Measurements from ENCODE around the gene PTEN. TPM values are rescaled to one million over a fixed set of nuclear protein-coding genes. Genes with fewer than 3 reads are reported as not detected.

The PTEN gene
- total RNA-seq, 4 donors from 2014 or later, result 69.1 to 141 (median 91.8) TPM

- Histone ChIP-seq H3K27me3 (no peaks in the 10 kb centered on the region), H3K36me3 (peaks cover 49% of the 10 kb centered on the region), H3K27ac (peak overlapping the region; percentile 2), H3K9me3 (no peaks in the 10 kb centered on the region), H3K4me1 (peaks cover 6% of the 10 kb centered on the region), H3K4me3 (no peak overlapping the region)
- TF ChIP-seq EP300 (IDR thresholded peaks at IDR 0.05) (no peak), POLR2AphosphoS5 (IDR thresholded peaks at IDR 0.05) (no peak), POLR2A (IDR thresholded peaks at IDR 0.05) (no peak)
- TF ChIP-seq, protein P1, sequence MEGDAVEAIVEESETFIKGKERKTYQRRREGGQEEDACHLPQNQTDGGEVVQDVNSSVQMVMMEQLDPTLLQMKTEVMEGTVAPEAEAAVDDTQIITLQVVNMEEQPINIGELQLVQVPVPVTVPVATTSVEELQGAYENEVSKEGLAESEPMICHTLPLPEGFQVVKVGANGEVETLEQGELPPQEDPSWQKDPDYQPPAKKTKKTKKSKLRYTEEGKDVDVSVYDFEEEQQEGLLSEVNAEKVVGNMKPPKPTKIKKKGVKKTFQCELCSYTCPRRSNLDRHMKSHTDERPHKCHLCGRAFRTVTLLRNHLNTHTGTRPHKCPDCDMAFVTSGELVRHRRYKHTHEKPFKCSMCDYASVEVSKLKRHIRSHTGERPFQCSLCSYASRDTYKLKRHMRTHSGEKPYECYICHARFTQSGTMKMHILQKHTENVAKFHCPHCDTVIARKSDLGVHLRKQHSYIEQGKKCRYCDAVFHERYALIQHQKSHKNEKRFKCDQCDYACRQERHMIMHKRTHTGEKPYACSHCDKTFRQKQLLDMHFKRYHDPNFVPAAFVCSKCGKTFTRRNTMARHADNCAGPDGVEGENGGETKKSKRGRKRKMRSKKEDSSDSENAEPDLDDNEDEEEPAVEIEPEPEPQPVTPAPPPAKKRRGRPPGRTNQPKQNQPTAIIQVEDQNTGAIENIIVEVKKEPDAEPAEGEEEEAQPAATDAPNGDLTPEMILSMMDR (IDR thresholded peaks at IDR 0.05), result no peak
- 34% methylated on average over 2 of the region's 2 CpGs for WGBS
- no peak for DNase-seq (ENCODE audit: low spot score in 2 of 2)
Measured at GRCh38 chr10:87961314-87961713, 97.9 kb downstream of the PTEN start.

DNA sequence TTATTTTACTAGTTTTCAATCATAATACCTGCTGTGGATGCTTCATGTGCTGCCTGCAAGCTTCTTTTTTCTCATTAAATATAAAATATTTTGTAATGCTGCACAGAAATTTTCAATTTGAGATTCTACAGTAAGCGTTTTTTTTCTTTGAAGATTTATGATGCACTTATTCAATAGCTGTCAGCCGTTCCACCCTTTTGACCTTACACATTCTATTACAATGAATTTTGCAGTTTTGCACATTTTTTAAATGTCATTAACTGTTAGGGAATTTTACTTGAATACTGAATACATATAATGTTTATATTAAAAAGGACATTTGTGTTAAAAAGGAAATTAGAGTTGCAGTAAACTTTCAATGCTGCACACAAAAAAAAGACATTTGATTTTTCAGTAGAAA lies 103.0 kb downstream of the PTEN start:
- Histone ChIP-seq H3K4me1 (no peaks in the 10 kb centered on the region), H3K36me3 (peaks cover 25% of the 10 kb centered on the region), H3K27ac (no peak overlapping the region), H3K4me3 (no peak overlapping the region), H3K9me3 (no peaks in the 10 kb centered on the region), H3K27me3 (no peaks in the 10 kb centered on the region)
- 57% methylated on average over 2 of the region's 2 CpGs for WGBS
- DNase-seq (ENCODE audit: low spot score in 2 of 2), result no peak
- TF ChIP-seq, protein P1 (IDR thresholded peaks at IDR 0.05), result no peak
- TF ChIP-seq EP300 (IDR thresholded peaks at IDR 0.05), result no peak
- TF ChIP-seq POLR2A (IDR thresholded peaks at IDR 0.05), result no peak

- TF ChIP-seq POLR2A (IDR thresholded peaks at IDR 0.05), result no peak
- TF ChIP-seq POLR2AphosphoS5 (IDR thresholded peaks at IDR 0.05), result no peak
- TF ChIP-seq, protein P1 (IDR thresholded peaks at IDR 0.05), result no peak
- no peak for TF ChIP-seq EP300 (IDR thresholded peaks at IDR 0.05)
- H3K9me3 ChIP-seq, result no peaks in the 10 kb centered on the region
- no peaks in the 10 kb centered on the region for H3K36me3 ChIP-seq
- H3K27ac ChIP-seq, result no peak overlapping the region
- H3K4me1 ChIP-seq, result no peaks in the 10 kb centered on the region
- no peak overlapping the region for H3K4me3 ChIP-seq
- no peaks in the 10 kb centered on the region for H3K27me3 ChIP-seq
- no peak for DNase-seq (ENCODE audit: low spot score in 2 of 2)
Measured at GRCh38 chr10:87973635-87974034, 110.2 kb downstream of the PTEN start.

- no peak for TF ChIP-seq POLR2A (IDR thresholded peaks at IDR 0.05)
- TF ChIP-seq EP300 (IDR thresholded peaks at IDR 0.05), result no peak
- no peak for TF ChIP-seq POLR2AphosphoS5 (IDR thresholded peaks at IDR 0.05)
- TF ChIP-seq, protein P1 (IDR thresholded peaks at IDR 0.05), result no peak
- WGBS, result 86% methylated on average over 3 of the region's 3 CpGs
- H3K9me3 ChIP-seq, result no peaks in the 10 kb centered on the region
- DNase-seq (ENCODE audit: low spot score in 2 of 2), result no peak
- no peaks in the 10 kb centered on the region for H3K36me3 ChIP-seq
- no peaks in the 10 kb centered on the region for H3K4me1 ChIP-seq
- H3K27me3 ChIP-seq, result no peaks in the 10 kb centered on the region
- no peak overlapping the region for H3K4me3 ChIP-seq
- H3K27ac ChIP-seq, result no peak overlapping the region
Measured at GRCh38 chr10:87974130-87974529, 110.7 kb downstream of the PTEN start.

GRCh38 chr10:87974769-87975168 lies 111.3 kb downstream of the PTEN start:
- Histone ChIP-seq H3K27ac (no peak overlapping the region), H3K4me1 (no peaks in the 10 kb centered on the region), H3K9me3 (no peaks in the 10 kb centered on the region), H3K4me3 (no peak overlapping the region), H3K36me3 (no peaks in the 10 kb centered on the region), H3K27me3 (no peaks in the 10 kb centered on the region)
- TF ChIP-seq POLR2AphosphoS5 (IDR thresholded peaks at IDR 0.05) (no peak), EP300 (IDR thresholded peaks at IDR 0.05) (no peak)
- WGBS, result 82% methylated on average over 1 of the region's 1 CpG
- no peak for DNase-seq (ENCODE audit: low spot score in 2 of 2)

GRCh38 chr10:87976101-87976743 lies 112.8 kb downstream of the PTEN start:
- Histone ChIP-seq H3K4me1 (no peaks in the 10 kb centered on the region), H3K36me3 (no peaks in the 10 kb centered on the region), H3K27ac (no peak overlapping the region), H3K27me3 (no peaks in the 10 kb centered on the region), H3K4me3 (no peak overlapping the region), H3K9me3 (no peaks in the 10 kb centered on the region)
- TF ChIP-seq POLR2AphosphoS5 (IDR thresholded peaks at IDR 0.05) (no peak), POLR2A (IDR thresholded peaks at IDR 0.05) (no peak), EP300 (IDR thresholded peaks at IDR 0.05) (no peak)
- TF ChIP-seq, protein P1 (IDR thresholded peaks at IDR 0.05), result no peak
- WGBS, result 64% methylated on average over 4 of the region's 4 CpGs
- no peak for DNase-seq (ENCODE audit: low spot score in 2 of 2)
